Activated CD8-positive, alpha-beta T cell treated with anti-CD3 and anti-CD28 coated beads, Interleukin-2, amount 10 ng/mL, durations not matched to agents 7 days and 5 days (primary cell): ENCODE results near the gene ADCY6. TPM values are rescaled to one million over a fixed set of nuclear protein-coding genes. Genes with fewer than 3 reads are reported as not detected.

ENCODE experiments used
- ATAC-seq: fragments of 150-1000 bp; cut with Tn5 transposase; one replicate; pipeline ENCODE4 v1.10.0; 2021; ENCODE audit warnings: moderate library complexity
- CTCF ChIA-PET: fragments of 350-600 bp; sonication (Branson Sonifier 250); formaldehyde crosslinking; loops from one replicate; lab custom pipeline; 2021; ENCODE audit warnings: antibody characterized with exemption; lab: Charles Lee
- POLR2A ChIA-PET: fragments of 350-600 bp; sonication (Branson Sonifier 250); formaldehyde crosslinking; loops from one replicate; lab custom pipeline; 2021; ENCODE audit warnings: antibody characterized with exemption; lab: Charles Lee
- DNase-seq: peaks from one replicate; pipeline ENCODE4 v3.0.0-alpha.2; 2020
- H3K27ac Mint-ChIP-seq: one replicate; pipeline ENCODE4 v1.8.0; 2021; ENCODE audit warnings: mild to moderate bottlenecking, mixed read lengths
- H3K27me3 Mint-ChIP-seq: one replicate; pipeline ENCODE4 v1.8.0; 2021; ENCODE audit warnings: low read depth, mixed read lengths
- H3K36me3 Mint-ChIP-seq: one replicate; pipeline ENCODE4 v1.8.0; 2021; ENCODE audit warnings: low read depth, mixed read lengths
- H3K4me1 Mint-ChIP-seq: one replicate; pipeline ENCODE4 v1.8.0; 2021; ENCODE audit warnings: low read depth, mixed read lengths
- H3K4me3 Mint-ChIP-seq: one replicate; pipeline ENCODE4 v1.8.0; 2021; ENCODE audit warnings: mild to moderate bottlenecking, mixed read lengths
- H3K9me3 Mint-ChIP-seq: one replicate; pipeline ENCODE4 v1.8.0; 2022; ENCODE audit warnings: mixed read lengths; ENCODE audit not compliant: insufficient read depth
- total RNA-seq, 2 experiments: library from RNA; stranded (reverse); gene quantifications; one replicate each; pipeline ENCODE4 v1.2.3, GENCODE V29; 2021

ADCY6 gene
- total RNA-seq, 2 experiments from 2014 or later = 0.18 to 0.37 TPM

DNA sequence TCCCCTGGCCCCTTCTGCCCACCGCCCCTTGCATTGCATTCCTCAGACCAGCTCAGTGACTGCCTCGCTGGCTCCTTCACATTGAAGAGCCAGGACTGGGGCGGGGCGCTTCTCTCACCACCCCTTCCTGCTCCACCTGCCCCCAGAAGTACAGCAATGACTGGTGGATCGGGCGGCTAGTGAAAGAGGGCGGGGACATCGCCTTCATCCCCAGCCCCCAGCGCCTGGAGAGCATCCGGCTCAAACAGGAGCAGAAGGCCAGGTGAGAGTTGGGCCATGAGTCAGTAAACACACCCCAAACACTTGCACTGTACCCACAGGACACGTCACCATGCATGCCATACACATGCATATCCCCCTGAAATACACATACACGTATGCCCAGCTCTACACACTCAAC is 35.2 kb upstream of the ADCY6 start:
- POLR2A ChIA-PET = no interaction called here

GRCh38 chr12:48823281-48823680 is 34.4 kb upstream of the ADCY6 start:
- Mint-ChIP-seq H3K36me3 (peaks cover 6% of the 10 kb centered on the region), H3K9me3 (no peaks in the 10 kb centered on the region), H3K27ac (no peak overlapping the region), H3K4me1 (peaks cover 7% of the 10 kb centered on the region), H3K27me3 (peaks cover 14% of the 10 kb centered on the region), H3K4me3 (no peak overlapping the region)
- ChIA-PET CTCF (interaction anchor here (1.3 to 1.4 kb wide), 2 partner anchors 9 to 30 kb away, joined by 3 to 8 read pairs; no protein-coding TSS in a partner anchor), POLR2A (interaction anchor here (1.8 kb wide), 1 partner anchor 29 kb away, joined by 7 read pairs; the partner anchor contains the start of gene DDX23)
- DNase-seq (no peak), ATAC-seq (no peak)

More for the DNA sequence above, 35.2 kb upstream of the ADCY6 start:
- CTCF ChIA-PET = no interaction called here
- H3K27ac Mint-ChIP-seq = no peak overlapping the region
- no peak overlapping the region for H3K4me3 Mint-ChIP-seq
- DNase-seq (no peak), ATAC-seq (no peak)
- H3K9me3 Mint-ChIP-seq = no peaks in the 10 kb centered on the region
- H3K36me3 Mint-ChIP-seq = peaks cover 15% of the 10 kb centered on the region
- peaks cover 11% of the 10 kb centered on the region for H3K27me3 Mint-ChIP-seq
- H3K4me1 Mint-ChIP-seq = peaks cover 4% of the 10 kb centered on the region

GRCh38 chr12:48822711-48823110 is 33.8 kb upstream of the ADCY6 start:
- Mint-ChIP-seq H3K27me3 (peaks cover 20% of the 10 kb centered on the region), H3K27ac (no peak overlapping the region), H3K4me3 (no peak overlapping the region), H3K36me3 (peaks cover 5% of the 10 kb centered on the region), H3K4me1 (peaks cover 12% of the 10 kb centered on the region), H3K9me3 (no peaks in the 10 kb centered on the region)
- no peak for ATAC-seq
- DNase-seq = no peak
- POLR2A ChIA-PET = interaction anchor here (0.7 to 1.8 kb wide), 2 partner anchors 8 to 29 kb away, joined by 3 to 7 read pairs; partner anchors contain the start of gene DDX23
- CTCF ChIA-PET = interaction anchor here (1.3 to 1.4 kb wide), 2 partner anchors 8 to 30 kb away, joined by 3 to 8 read pairs; no protein-coding TSS in a partner anchor

- CTCF ChIA-PET = interaction anchor here (1.4 kb wide), 1 partner anchor 31 kb away, joined by 3 read pairs; no protein-coding TSS in a partner anchor
- no peaks in the 10 kb centered on the region for H3K9me3 Mint-ChIP-seq
- H3K27me3 Mint-ChIP-seq = peaks cover 25% of the 10 kb centered on the region
- no peak overlapping the region for H3K27ac Mint-ChIP-seq
- no peak overlapping the region for H3K4me3 Mint-ChIP-seq
- H3K4me1 Mint-ChIP-seq = peaks cover 18% of the 10 kb centered on the region
- H3K36me3 Mint-ChIP-seq = peaks cover 5% of the 10 kb centered on the region
- POLR2A ChIA-PET = interaction anchor here (0.7 to 1.8 kb wide), 2 partner anchors 9 to 30 kb away, joined by 3 to 7 read pairs; partner anchors contain the start of gene DDX23
- ATAC-seq (no peak), DNase-seq (no peak)
These were observed 33.2 kb upstream of the ADCY6 start for GRCh38 chr12:48822139-48822538.

DNA sequence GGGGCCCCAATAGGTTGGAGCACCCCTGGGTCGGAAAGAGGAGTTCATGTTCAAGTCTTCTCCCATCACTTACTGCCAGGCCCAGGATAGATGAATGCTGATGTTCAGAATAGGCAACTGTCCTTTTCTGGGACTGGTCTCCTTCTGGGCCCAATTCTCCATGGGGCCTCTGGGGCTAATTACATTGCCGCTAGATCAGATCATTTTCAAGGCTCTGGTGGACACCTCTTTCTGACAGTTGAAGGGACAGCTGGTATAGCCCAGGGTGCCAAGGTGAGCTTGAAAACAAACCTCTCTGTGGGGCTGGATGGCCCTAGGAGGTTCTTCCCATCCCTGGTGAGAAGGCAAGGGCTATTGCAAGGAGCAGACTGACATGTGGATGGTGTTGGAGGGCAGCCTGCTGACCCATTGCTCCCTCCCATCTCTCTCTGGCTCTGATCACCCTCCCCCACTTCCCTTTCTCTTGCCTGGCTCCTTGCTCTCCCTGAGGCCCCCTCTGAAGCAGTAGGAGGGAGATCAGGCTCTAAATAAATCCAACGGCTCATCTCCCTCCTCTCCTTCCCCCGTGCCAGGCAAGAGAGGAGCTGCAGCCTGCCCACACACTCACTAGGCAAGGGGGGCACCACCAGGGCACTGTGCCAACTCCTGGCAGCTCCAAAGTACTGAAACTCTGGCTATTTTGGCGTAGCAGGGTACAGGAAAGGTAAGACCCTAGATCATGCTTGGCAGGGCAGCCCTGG is 31.3 kb upstream of the ADCY6 start:
- H3K27me3 Mint-ChIP-seq = peaks cover 36% of the 10 kb centered on the region
- no peaks in the 10 kb centered on the region for H3K9me3 Mint-ChIP-seq
- ChIA-PET POLR2A (interaction anchor here (0.6 to 1.1 kb wide), 2 partner anchors 8 to 728 kb away, joined by 3 to 6 read pairs; no protein-coding TSS in a partner anchor), CTCF (interaction anchor here (1.1 to 1.6 kb wide), 3 partner anchors 10 to 67 kb away, joined by 3 to 5 read pairs (median 3); no protein-coding TSS in a partner anchor)
- peaks cover 34% of the 10 kb centered on the region for H3K4me1 Mint-ChIP-seq
- H3K4me3 Mint-ChIP-seq = no peak overlapping the region
- DNase-seq = no peak
- no peak overlapping the region for H3K27ac Mint-ChIP-seq
- H3K36me3 Mint-ChIP-seq = no peaks in the 10 kb centered on the region
- ATAC-seq = no peak

GRCh38 chr12:48818831-48819590 is 30.1 kb upstream of the ADCY6 start:
- DNase-seq (peak; percentile 35), ATAC-seq (no peak)
- ChIA-PET POLR2A (interaction anchor here (0.6 to 1.1 kb wide), 2 partner anchors 10 to 730 kb away, joined by 3 to 6 read pairs; no protein-coding TSS in a partner anchor), CTCF (interaction anchor here (1.2 to 4.7 kb wide), 4 partner anchors 11 to 34 kb away, joined by 3 to 52 read pairs (median 4); partner anchors contain the start of gene DDX23)
- Mint-ChIP-seq H3K4me1 (peaks cover 37% of the 10 kb centered on the region), H3K27ac (no peak overlapping the region), H3K27me3 (peaks cover 36% of the 10 kb centered on the region), H3K4me3 (peak overlapping the region; percentile 77), H3K9me3 (no peaks in the 10 kb centered on the region), H3K36me3 (no peaks in the 10 kb centered on the region)

GRCh38 chr12:48817873-48818830 is 29.3 kb upstream of the ADCY6 start, which contains the start of gene CACNB3:
Gene CACNB3, plus strand, starts transcription at chr12:48818496. Its CDS starts 434 bp downstream, at chr12:48818930.
- ATAC-seq = peak; percentile 66
- Mint-ChIP-seq H3K4me1 (peaks cover 41% of the 10 kb centered on the region), H3K27me3 (peaks cover 36% of the 10 kb centered on the region), H3K9me3 (no peaks in the 10 kb centered on the region), H3K4me3 (peak within 1 kb of the TSS; percentile 84), H3K36me3 (no peaks in the 10 kb centered on the region), H3K27ac (no peak within 1 kb of the TSS)
- ChIA-PET CTCF (interaction anchor here (0.7 to 4.7 kb wide), 5 partner anchors 24 to 240 kb away, joined by 3 to 52 read pairs (median 3); partner anchors contain the start of gene DDX23), POLR2A (interaction anchor here (0.6 to 2.2 kb wide), 2 partner anchors 10 to 34 kb away, joined by 3 to 9 read pairs; partner anchors contain the start of gene DDX23)
- peak; percentile 84 for DNase-seq

- DNase-seq (no peak), ATAC-seq (no peak)
- Mint-ChIP-seq H3K9me3 (no peaks in the 10 kb centered on the region), H3K4me1 (peaks cover 45% of the 10 kb centered on the region), H3K4me3 (peak overlapping the region; percentile 87), H3K36me3 (no peaks in the 10 kb centered on the region), H3K27ac (no peak overlapping the region), H3K27me3 (peaks cover 32% of the 10 kb centered on the region)
- ChIA-PET POLR2A (interaction anchor here (1.0 to 2.2 kb wide), 6 partner anchors 9 to 49 kb away, joined by 3 to 9 read pairs (median 3); partner anchors contain the start of genes DDX23 and RND1), CTCF (interaction anchor here (1.2 to 4.7 kb wide), 10 partner anchors 13 to 172 kb away, joined by 4 to 57 read pairs (median 12); partner anchors contain the start of genes DDX23, FKBP11 and KANSL2)
These were observed 27.4 kb upstream of the ADCY6 start for GRCh38 chr12:48816143-48816854.

GRCh38 chr12:48815126-48816110 is 26.5 kb upstream of the ADCY6 start:
- Mint-ChIP-seq H3K4me1 (peaks cover 45% of the 10 kb centered on the region), H3K4me3 (peak overlapping the region; percentile 87), H3K27me3 (peaks cover 31% of the 10 kb centered on the region), H3K36me3 (no peaks in the 10 kb centered on the region), H3K9me3 (no peaks in the 10 kb centered on the region), H3K27ac (peak overlapping the region; percentile 86)
- POLR2A ChIA-PET = interaction anchor here (0.6 to 2.2 kb wide), 11 partner anchors 9 to 997 kb away, joined by 3 to 9 read pairs (median 3); partner anchors contain the start of genes DDX23 and RND1
- DNase-seq (peak; percentile 49), ATAC-seq (peak; percentile 52)
- CTCF ChIA-PET = interaction anchor here (0.7 to 4.7 kb wide), 42 partner anchors 8 to 710 kb away, joined by 3 to 57 read pairs (median 4); partner anchors contain the start of genes ARF3, DDX23, FKBP11 and KANSL2
